GM18517 (cell line): ENCODE results near the gene TEKT5.
"Not testable (repeated sequence)": the region's sequence is repeated elsewhere in the genome, so short reads cannot be mapped to it uniquely, and the experiment has no call there.

Experiments used
- ATAC-seq: cut with Tn5 transposase; IDR thresholded peaks from one replicate; pipeline ENCODE4 v1.9.1; 2021; ENCODE audit warnings: mild to moderate bottlenecking, moderate library complexity; ENCODE audit not compliant: unreplicated experiment

The TEKT5 gene

DNA sequence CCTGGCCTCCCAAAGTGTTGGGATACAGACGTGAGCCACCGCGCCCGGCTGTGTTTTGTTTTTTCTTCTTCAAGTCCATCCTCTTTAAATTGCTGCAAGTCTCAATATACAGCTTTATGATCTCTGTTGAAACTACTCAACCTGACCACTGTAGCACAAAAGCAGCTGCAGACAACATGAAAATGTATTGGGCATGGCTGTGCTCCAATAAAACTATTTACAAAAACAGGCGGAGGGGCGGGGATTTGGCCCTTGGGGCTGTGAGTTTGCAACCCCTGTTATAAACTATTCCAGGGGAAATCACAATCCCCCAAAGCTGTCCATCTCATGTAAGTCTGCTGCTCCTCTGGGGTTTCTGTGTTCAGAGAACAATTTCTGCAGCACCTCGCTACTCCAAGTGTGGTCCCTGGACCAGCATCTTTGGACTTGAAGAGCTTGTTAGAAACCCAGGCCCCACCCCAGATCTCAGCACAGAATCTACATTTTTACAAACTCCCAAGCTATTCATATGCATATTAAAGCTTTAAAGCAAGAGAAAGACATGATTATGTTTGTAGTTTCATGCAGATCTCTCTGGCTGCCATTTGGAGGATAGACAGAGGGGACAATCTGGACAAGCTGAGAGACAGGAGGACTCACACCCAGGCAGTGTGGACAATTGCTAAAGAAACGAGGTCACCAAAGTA, 33.6 kb downstream of the TEKT5 start:
- no peak for ATAC-seq

GRCh38 chr16:10658943-10659342, 35.8 kb downstream of the TEKT5 start:
- ATAC-seq: no peak

DNA sequence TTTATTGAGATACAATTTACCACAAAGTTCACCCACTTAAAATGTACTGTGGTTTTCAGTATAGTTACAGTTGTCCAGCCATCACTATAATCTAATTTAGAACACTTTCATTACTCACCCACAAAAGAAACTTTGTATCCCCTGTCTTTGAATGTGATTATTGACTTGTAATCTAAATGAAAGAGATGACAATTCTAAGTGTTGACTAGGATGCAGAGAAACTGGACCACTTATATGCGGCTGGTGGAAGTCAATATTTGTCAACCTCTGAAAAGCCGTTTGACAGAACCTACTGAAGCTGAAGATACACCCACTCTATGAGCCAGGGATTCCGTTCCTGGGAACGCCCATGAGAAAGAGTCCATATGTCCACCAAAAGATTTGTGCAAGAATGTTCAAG, 36.8 kb downstream of the TEKT5 start:
- no peak for ATAC-seq

GRCh38 chr16:10656618-10657017, 38.1 kb downstream of the TEKT5 start:
- ATAC-seq: no peak

GRCh38 chr16:10655415-10655977, 39.2 kb downstream of the TEKT5 start:
- ATAC-seq: no peak

- no peak for ATAC-seq
Observed at GRCh38 chr16:10654592-10655414, 39.9 kb downstream of the TEKT5 start.

DNA sequence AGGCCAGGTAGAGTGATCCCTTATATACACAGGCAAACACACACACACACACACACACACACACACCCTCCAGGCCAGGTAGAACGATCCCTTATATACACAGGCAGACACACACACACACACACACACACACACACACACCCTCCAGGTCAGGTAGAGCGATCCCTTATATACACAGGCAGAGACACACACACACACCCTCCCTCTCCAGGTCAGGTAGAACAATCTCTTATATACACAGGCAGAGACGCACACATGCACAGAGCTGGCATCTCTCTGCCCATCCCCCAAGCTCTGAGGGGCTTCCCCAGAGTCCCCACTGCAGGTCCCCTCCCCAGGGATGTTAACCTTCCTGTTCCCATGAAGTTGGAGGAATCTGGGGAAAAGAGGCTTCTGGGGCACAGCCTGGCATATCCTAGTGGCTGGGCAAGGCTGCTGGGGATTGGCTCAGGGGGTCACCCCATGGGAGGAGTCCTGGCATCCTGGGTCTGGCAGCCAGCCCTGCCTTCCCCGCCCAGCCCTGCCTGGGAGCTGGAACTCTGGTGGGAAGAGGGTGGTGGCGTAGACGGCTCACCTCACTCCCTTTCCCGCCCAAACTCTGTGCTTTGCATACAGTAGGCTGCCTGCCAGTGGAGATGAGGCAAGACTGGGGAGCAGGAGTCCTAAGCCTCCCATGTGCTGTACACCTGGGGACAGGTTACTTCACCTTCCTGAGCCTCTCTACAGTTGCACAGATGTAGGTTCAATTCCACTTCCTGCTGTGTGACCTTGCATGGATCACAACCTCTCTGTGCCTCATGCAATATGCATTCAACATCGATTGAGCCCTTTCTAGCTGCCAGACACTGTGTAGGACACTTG, 41.8 kb downstream of the TEKT5 start:
- no peak for ATAC-seq

- not testable (repeated sequence) for ATAC-seq
Observed at GRCh38 chr16:10649098-10649497, 45.6 kb downstream of the TEKT5 start.

DNA sequence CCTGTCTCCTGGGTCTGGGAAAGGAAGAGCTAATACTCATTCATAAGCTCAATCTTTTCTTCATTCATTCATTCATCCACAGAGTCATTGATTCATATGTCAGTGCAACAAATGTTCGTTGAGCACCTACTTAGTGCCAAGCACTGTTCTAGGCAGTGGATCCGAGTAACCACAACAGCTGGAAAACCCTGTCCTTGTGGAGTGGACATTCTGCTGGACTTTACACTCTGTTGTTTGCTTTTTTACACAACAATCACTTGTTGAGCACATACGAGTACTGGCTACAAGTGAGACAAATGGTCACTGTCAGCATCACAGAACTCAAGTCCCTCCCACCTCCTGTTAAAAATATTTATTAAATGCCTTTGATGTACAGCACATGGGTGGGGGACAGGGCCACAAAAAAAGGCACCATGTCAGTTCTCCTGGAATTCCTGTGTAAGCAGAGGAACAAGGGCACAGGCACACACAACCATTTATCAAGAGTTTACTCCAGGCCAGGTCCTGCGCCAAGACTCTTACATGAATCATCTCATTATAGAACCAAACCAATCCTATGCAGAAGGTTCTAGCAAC, 46.9 kb downstream of the TEKT5 start:
- no peak for ATAC-seq

- ATAC-seq: no peak
Observed at GRCh38 chr16:10647264-10647720, 47.4 kb downstream of the TEKT5 start.

DNA sequence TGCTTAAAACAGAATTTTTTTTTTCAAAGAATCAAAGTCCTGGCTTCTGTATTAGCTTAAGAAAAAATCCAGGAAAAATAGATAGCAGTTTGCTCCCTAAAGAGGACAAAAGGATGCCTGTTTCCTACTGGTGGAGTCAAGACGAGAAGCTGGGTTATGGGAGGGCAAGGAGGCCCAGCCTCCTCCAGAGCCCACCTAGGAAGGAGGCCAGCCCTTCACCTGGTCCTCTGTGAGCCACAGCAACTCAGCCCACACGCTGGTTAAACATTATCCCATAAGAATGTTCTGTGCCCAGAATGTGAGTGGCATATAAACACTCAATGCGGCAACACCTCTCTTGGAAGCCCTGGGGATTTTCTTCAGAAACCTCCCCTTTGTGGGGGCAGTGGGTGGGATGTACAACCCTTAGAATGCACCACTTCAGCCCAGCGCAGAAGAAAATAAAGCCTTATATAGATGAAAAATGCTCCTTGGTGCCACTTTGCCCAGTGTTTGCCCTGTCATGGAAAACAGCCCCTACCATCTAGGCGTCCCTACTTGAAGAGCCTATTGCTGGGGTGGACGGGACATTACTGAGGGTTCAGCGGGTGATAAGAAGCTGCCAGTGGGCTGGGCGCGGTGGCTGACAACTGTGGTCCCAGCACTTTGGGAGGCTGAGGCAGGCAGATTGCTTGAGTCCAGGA, 48.0 kb downstream of the TEKT5 start:
- ATAC-seq: no peak

DNA sequence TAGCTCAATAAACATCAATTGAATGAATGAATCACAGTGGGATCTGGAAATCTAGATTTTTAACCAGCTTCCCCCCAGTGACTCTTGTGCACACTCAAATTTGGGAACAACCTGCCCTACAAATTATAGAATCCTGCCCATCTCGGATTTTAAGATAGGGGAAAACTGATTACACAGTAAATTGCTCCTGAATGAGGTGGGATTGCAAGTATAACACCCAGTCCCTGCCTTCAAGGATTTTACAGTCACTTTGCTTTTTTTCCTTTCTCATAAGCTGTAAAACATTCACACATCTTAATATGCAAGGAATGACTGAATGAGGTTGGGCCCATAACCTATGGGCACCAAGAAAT, 48.5 kb downstream of the TEKT5 start:
- ATAC-seq: no peak

DNA sequence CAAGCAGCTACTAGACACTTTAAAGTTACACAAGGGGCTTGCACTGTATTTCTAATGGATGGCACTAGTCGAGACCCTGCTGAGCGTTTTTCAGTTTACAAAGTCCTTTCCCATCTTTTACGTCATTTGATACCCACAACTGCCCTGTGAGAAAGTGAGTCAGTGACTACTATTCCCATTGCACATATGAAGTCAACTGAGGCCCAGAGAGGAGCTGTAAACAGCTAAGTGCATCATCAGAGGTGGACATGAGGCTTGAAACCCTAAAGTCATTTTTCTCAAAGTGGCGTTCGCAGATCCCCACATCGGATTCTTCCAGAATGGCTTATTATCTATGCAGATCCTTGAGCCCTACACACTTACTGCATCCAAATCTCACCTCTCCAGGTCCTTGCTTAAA, 50.6 kb downstream of the TEKT5 start:
- no peak for ATAC-seq

DNA sequence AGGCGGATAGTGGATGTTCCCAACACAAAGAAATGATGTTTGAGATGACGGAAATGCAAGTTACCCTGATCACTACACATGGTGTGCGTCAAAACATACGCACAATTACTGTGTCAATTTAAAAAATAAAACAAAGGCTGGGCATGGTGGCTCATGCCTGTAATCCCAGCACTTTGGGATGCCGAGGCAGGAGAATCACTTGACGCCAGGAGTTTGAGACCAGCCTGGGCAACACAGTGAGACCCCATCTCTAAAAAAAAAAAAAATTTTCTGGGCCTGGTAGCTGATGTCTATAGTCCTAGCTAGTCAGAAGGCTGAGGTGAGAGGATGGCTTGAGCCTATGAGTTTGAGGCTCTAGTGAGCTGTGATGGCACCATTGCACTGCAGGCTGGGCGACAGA, 51.8 kb downstream of the TEKT5 start:
- ATAC-seq: no peak

GRCh38 chr16:10641953-10642949, 52.5 kb downstream of the TEKT5 start:
- ATAC-seq: no peak

GRCh38 chr16:10641555-10641952, 53.2 kb downstream of the TEKT5 start:
- no peak for ATAC-seq

DNA sequence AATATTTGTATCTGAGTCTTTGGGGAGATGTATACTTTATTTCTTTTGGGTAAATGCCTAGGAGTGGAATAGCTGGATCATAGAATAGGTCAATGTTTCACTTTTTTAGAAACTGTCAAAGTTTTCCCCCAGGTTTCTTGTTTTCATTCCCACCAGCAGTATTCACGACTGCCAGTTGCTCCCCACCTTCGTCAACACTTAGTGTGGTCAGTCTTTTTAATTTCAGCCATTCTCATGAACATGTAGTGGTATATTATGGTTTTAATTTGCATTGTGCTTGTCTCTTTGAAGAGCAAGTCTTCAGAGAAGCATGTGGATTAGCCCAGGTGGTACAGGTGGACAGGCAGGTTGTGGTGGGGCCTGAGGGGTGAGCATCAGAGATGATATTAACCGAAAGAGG, 53.8 kb downstream of the TEKT5 start:
- no peak for ATAC-seq

DNA sequence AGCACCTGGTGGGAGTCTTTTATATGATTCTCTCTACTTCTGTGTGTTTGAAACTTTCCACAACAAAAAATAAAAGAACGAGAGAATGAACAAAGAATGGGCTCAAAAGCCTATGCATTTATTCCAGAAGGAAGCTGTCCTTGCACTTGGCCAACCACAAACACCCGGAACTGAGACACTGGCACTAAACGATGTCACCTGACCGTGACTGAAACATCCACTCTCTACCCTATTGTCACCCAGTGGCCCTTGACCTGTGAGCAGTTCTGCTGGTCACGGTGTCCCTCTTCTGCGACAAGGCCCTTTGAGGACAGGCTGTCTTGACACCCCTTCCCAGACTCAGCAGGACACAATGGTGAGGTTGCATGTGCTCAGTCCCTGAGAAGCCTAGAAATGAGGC, 56.6 kb downstream of the TEKT5 start:
- no peak for ATAC-seq
